Epithelial cell of esophagus (primary cell): ENCODE measurements around the gene HSPA12A.

Source experiments
- DNase-seq: peaks from one replicate; pipeline ENCODE4 v3.0.0; 2010; ENCODE audit warnings: low read depth
- H3K4me3 ChIP-seq: 2 replicates; pipeline ENCODE4 v1.5.1; 2011; ENCODE audit warnings: mild to moderate bottlenecking, low read length, control low read depth
- CTCF ChIP-seq: IDR thresholded peaks from 2 replicates; pipeline ENCODE4 v1.5.1; 2011; ENCODE audit warnings: low read depth, mild to moderate bottlenecking, low read length, control low read depth, inconsistent platforms; ENCODE audit not compliant: insufficient read depth; ENCODE audit errors: missing control alignments

HSPA12A gene

GRCh38 chr10:116687633-116688032 is 54.7 kb downstream of the HSPA12A start:
- no peak for DNase-seq
- no peak overlapping the region for H3K4me3 ChIP-seq
- no peak for TF ChIP-seq CTCF

GRCh38 chr10:116686632-116687031 is 55.7 kb downstream of the HSPA12A start:
- TF ChIP-seq CTCF: no peak
- DNase-seq: no peak
- H3K4me3 ChIP-seq: no peak overlapping the region

- DNase-seq: no peak
- H3K4me3 ChIP-seq: no peak overlapping the region
- no peak for TF ChIP-seq CTCF
These were observed 56.6 kb downstream of the HSPA12A start for GRCh38 chr10:116685807-116686206.

- H3K4me3 ChIP-seq: no peak overlapping the region
- no peak for TF ChIP-seq CTCF
- no peak for DNase-seq
These were observed 57.6 kb downstream of the HSPA12A start for GRCh38 chr10:116684781-116685180.

GRCh38 chr10:116683821-116684220 is 58.5 kb downstream of the HSPA12A start:
- DNase-seq: no peak
- no peak overlapping the region for H3K4me3 ChIP-seq
- TF ChIP-seq CTCF: no peak

GRCh38 chr10:116683166-116683565 is 59.2 kb downstream of the HSPA12A start:
- DNase-seq: no peak
- H3K4me3 ChIP-seq: no peak overlapping the region
- no peak for TF ChIP-seq CTCF

GRCh38 chr10:116679351-116679750 is 63.0 kb downstream of the HSPA12A start:
- no peak for DNase-seq
- TF ChIP-seq CTCF: no peak
- no peak overlapping the region for H3K4me3 ChIP-seq
